Subcutaneous abdominal adipose tissue (tissue), 5 donors: ENCODE data around the gene DCAKD.

Source experiments
- H3K27ac ChIP-seq: one replicate; pipeline ENCODE4 v1.7.0; 2013; ENCODE audit warnings: low read depth, mild to moderate bottlenecking, inconsistent platforms, low read length, moderate library complexity
- H3K27me3 ChIP-seq, 5 donors: one replicate each; pipeline ENCODE4 v1.7.0; 2013; ENCODE audit warnings: low read length in 5 of 5, inconsistent platforms in 1 of 5; ENCODE audit not compliant: control insufficient read depth in 5 of 5, insufficient read depth in 4 of 5
- H3K36me3 ChIP-seq, 5 donors: one replicate each; pipeline ENCODE4 v1.7.0; 2013; ENCODE audit warnings: low read length in 5 of 5; ENCODE audit not compliant: control insufficient read depth in 5 of 5, insufficient read depth in 5 of 5
- H3K4me1 ChIP-seq, 5 donors: one replicate each; pipeline ENCODE4 v1.7.0; 2013; ENCODE audit warnings: low read length in 5 of 5, mild to moderate bottlenecking in 3 of 5, moderate library complexity in 1 of 5; ENCODE audit not compliant: control insufficient read depth in 5 of 5, insufficient read depth in 5 of 5
- H3K4me3 ChIP-seq, 5 donors: one replicate each; pipeline ENCODE4 v1.7.0; 2013; ENCODE audit warnings: low read length in 5 of 5, low read depth in 1 of 5
- H3K9ac ChIP-seq, 5 donors: one replicate each; pipeline ENCODE4 v1.7.0; 2013; ENCODE audit warnings: low read length in 5 of 5, mild to moderate bottlenecking in 4 of 5, moderate library complexity in 3 of 5
- H3K9me3 ChIP-seq, 5 donors: one replicate each; pipeline ENCODE4 v1.7.0; 2013; ENCODE audit warnings: low read length in 5 of 5; ENCODE audit not compliant: control insufficient read depth in 5 of 5
- donor health status: healthy.
- donor health status: healthy.
- donor health status: healthy.
- donor health status: healthy.
- donor health status: healthy.

Gene DCAKD

DNA sequence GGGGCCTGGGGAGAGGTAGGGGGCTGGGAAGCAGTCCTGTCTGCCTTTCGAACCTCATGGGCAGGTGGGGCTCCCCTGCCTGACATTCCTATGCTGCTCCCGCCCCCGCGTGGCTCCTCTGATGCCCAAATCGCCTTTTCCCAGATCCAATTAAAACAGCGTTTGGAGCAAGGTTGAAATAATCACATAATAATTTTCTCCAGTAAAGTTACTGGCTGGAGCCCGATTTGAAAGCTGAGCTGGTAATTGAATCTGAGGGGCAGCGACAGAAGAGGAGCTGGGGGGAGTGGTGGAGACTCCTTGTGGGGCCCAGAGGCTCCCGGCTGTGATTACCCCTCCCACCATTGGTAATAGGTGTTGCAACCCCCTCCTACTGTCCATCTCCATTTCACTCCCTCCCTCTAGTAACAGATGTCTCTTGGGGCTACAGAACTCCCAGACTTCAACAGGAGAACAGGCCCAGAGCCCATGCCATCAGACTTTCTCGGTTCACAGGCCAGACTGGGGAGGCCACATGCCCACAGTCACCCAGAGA, 44.4 kb downstream of the DCAKD start:
- Histone ChIP-seq H3K4me1 (no peaks in the 10 kb centered on the region), H3K36me3 (no peaks in the 10 kb centered on the region), H3K4me3 (no peak overlapping the region), H3K9me3 (no peaks in the 10 kb centered on the region), H3K9ac (no peak overlapping the region), H3K27me3 (peaks cover 0 to 15% (median 7%) of the 10 kb centered on the region in 5 donors), H3K27ac (no peak overlapping the region)

DNA sequence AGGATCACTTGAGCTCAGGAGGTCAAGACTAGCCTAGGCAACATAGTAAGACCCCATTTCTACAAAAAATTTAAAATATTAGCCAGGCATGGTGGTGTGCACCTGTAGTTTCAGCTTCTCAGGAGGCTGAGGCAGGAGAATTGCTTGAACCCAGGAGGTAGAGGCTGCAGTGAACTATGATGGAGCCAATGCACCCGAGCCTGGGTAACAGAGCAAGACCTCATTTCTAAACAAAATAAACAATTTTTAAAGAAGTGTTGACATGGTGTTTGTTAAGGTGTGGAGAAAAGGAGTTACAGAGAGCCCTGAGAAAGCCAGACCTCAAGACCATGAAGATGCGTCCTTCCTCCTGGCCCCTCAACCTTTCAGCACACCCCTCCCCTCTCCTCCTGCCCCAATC, 45.7 kb downstream of the DCAKD start:
- Histone ChIP-seq H3K9me3 (no peaks in the 10 kb centered on the region), H3K4me1 (no peaks in the 10 kb centered on the region), H3K27ac (no peak overlapping the region), H3K9ac (no peak overlapping the region), H3K27me3 (peaks cover 0 to 15% (median 7%) of the 10 kb centered on the region in 5 donors), H3K4me3 (no peak overlapping the region), H3K36me3 (no peaks in the 10 kb centered on the region)

DNA sequence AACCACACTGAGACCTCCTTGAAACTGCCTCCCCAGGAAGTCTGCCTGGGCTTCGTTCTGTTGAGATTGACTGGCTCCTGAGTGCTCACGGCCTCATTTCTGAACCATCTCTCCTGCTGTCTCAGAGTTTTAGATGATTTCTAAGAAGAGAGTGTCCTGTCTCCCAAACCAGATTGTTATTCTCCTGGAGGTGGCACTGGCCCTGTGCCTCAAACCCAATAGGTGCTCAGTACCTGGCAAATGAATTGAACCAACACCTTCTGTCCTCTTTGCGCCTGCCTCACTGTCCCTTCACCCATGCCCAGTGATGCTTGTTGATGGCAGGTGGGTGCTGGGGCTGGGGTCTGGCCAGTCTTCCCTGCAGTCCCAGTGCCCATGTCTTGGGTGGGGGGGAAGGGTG, 47.0 kb downstream of the DCAKD start:
- Histone ChIP-seq H3K27me3 (peaks cover 0 to 14% (median 6%) of the 10 kb centered on the region in 5 donors), H3K4me1 (no peaks in the 10 kb centered on the region), H3K27ac (no peak overlapping the region), H3K9me3 (peaks cover 0 to 4% (median 3%) of the 10 kb centered on the region in 5 donors), H3K36me3 (no peaks in the 10 kb centered on the region), H3K4me3 (no peak overlapping the region), H3K9ac (no peak overlapping the region)

DNA sequence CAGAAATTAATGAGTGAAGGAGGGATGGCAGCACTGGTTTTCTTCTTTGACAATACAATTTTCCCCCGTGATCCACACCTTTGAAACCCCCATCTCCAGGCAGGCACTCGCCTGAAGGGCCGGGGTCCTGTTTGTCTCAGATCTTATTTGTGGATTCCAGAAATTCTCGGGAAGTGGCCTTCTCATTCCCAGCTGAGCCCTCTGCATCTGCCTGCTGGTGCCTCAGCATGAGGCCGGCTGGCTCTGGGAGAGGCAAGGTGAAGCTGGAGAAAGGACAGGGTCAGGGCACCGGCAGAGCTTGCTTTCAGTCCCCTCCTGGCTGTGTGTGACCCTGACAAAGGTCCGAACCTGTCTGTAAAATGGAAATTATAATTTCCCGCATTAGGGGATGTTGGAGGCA, 47.6 kb downstream of the DCAKD start:
- no peak overlapping the region for H3K27ac ChIP-seq
- peaks cover 0 to 12% (median 5%) of the 10 kb centered on the region in 5 donors for H3K27me3 ChIP-seq
- no peak overlapping the region for H3K9ac ChIP-seq
- no peaks in the 10 kb centered on the region for H3K4me1 ChIP-seq
- peaks cover 0 to 6% (median 6%) of the 10 kb centered on the region in 5 donors for H3K9me3 ChIP-seq
- no peak overlapping the region for H3K4me3 ChIP-seq
- no peaks in the 10 kb centered on the region for H3K36me3 ChIP-seq

DNA sequence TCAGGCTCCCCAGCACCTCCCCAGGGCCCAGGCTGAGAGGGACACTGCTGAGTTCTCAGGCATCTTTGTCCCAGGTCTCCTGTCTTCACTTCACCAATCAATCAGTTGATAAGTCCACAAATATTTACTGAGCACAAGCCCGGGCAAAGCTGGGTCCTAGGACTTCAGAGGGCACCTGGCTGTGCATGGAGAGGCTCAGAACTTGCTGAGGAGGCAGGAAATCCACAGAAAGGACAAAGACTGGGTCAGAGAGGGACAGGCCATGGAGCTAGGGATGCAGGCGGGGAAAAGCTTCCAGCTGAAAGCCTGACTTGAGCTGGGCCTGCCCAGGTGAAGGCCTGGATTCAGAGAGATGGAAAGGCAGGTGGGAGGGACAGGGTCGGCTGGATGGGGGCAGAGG, 50.1 kb downstream of the DCAKD start:
- H3K4me3 ChIP-seq: no peak overlapping the region
- no peak overlapping the region for H3K27ac ChIP-seq
- H3K4me1 ChIP-seq: no peaks in the 10 kb centered on the region
- H3K9me3 ChIP-seq: peaks cover 0 to 6% (median 6%) of the 10 kb centered on the region in 5 donors
- H3K36me3 ChIP-seq: no peaks in the 10 kb centered on the region
- peaks cover 5 to 23% (median 11%) of the 10 kb centered on the region in 5 donors for H3K27me3 ChIP-seq
- H3K9ac ChIP-seq: no peak overlapping the region

DNA sequence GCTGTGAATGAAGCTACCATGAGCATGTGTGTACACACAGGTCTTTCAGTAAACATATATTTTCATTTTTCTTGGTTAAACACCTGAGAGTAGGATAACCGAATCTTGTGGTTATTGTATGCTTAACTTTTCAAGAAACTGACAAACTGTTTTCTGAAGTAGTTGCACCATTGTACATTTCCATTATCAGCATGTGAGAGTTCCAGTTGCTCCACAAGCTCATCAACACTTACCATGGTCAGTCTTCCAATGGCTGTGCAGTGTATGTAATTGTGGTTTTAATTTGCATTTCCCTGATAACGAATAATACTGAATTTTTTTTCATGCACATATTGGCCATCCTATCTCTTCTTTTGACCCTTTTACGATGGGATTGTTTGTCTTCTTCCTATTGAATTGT, 52.0 kb downstream of the DCAKD start:
- Histone ChIP-seq H3K36me3 (no peaks in the 10 kb centered on the region), H3K9me3 (peaks cover 0 to 6% (median 6%) of the 10 kb centered on the region in 5 donors), H3K9ac (no peak overlapping the region), H3K4me1 (no peaks in the 10 kb centered on the region), H3K27me3 (peaks cover 0 to 26% (median 18%) of the 10 kb centered on the region in 5 donors), H3K27ac (no peak overlapping the region), H3K4me3 (no peak overlapping the region)

DNA sequence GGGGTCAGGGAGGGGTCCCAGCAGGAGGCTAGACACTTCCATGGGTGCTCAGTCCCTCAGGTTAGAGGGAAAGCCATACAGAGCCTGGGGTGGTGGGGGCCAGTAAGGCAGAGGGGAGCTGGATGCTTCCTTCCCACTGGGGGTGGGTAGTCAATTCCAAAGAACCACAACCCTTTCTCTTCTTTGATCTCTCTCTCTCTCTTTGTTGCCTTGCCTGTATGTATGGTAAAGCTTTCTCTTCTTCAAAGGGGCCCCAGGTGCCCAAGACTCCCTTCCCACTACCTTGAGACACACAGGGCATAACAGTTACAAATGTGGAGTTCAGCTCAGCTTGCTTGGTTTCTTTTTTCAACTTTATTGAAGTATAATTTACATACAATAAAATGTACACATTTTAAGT, 52.8 kb downstream of the DCAKD start:
- Histone ChIP-seq H3K9me3 (peaks cover 0 to 6% (median 6%) of the 10 kb centered on the region in 5 donors), H3K27ac (no peak overlapping the region), H3K36me3 (no peaks in the 10 kb centered on the region), H3K4me1 (no peaks in the 10 kb centered on the region), H3K4me3 (no peak overlapping the region), H3K9ac (no peak overlapping the region), H3K27me3 (peaks cover 0 to 24% (median 19%) of the 10 kb centered on the region in 5 donors)

DNA sequence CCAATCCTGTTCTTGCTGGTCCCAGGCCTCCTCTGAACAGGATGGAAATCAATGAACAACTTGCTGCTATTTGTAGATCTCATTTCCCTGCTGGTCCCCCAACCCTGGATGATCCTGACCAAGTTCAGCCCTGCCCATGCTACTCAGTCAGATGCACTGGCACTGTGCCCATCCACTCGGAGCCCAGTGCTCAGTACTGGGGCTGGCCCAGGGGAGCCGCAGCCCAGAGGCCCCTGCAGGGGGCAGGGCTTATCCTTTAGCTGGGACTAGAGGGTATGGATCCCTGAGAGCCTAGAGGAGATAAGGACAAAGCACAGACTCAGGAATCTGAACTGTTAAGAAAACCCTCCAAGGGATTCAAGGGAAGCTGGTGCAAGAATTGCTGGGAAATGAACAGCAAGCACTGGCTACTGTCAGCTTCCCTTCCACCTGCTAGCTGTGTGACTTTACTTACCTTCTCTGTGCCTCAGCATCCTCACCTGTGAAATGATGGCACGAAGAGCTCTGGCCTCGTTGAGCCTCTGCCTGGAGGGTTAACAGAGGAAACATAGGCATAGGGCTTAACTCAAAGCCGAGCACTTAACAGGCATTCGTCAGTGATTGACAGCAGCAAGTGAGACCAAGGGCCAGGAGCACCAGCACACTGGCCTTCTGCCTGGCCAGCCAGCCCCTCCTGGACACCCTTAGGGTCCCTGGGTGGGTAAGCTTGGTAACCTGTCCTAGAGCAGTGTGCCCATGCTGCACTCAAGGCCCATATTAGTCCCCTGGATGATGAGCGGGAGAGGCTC, 53.5 kb downstream of the DCAKD start:
- H3K36me3 ChIP-seq: no peaks in the 10 kb centered on the region
- H3K4me1 ChIP-seq: no peaks in the 10 kb centered on the region
- H3K27ac ChIP-seq: no peak overlapping the region
- no peak overlapping the region for H3K4me3 ChIP-seq
- no peak overlapping the region for H3K9ac ChIP-seq
- peaks cover 0 to 24% (median 21%) of the 10 kb centered on the region in 5 donors for H3K27me3 ChIP-seq
- H3K9me3 ChIP-seq: peaks cover 0 to 6% (median 6%) of the 10 kb centered on the region in 5 donors

DNA sequence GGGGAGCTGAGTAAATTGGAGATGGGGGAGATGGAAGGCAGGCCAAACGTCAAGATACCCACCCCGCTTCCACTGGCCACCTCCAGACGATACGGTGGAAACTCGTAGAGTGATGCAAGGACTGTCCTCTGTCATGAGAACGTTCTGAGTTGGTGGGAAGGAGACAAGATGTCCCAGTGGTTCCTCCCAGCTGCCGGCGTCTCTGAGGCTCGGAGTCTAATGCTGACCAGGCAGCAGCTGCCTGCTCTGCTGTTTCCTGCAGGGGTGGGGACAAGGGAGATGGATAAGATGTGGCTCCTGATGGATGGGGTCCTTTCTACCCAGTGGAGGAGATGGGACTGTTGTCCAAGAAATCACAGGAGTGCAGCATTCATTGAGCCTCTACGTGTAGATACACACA, 55.1 kb downstream of the DCAKD start:
- no peak overlapping the region for H3K9ac ChIP-seq

DNA sequence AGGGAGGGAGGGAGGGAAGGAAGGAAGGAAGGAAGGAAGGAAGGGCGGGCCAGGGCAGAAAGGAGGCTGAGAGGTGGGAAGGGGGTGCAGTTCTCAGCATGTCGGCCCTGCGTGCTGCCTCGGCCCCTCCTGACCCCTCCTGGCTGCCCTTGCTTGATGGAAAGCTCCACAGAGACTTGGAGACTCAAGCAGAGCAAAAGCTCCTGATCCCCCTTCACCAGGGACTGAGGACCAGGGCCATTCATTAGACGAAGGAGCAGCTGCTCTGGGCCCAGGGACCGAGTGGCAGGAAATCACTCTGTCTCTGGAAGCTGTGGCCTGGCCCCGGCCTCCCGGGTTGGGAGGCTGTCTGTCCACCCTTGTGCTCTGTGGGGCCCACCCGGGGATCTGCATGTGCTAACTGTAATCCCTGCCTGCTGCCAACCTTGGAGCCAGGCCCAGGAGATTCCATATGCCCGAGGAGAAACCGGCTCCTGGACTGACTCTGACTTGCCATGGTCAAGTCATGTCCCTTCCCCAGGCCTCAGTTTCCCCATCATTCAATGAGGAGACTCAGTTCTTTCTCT, 55.9 kb downstream of the DCAKD start:
- Histone ChIP-seq H3K36me3 (no peaks in the 10 kb centered on the region), H3K4me1 (no peaks in the 10 kb centered on the region), H3K4me3 (no peak overlapping the region), H3K27ac (no peak overlapping the region), H3K9ac (no peak overlapping the region), H3K27me3 (peaks cover 0 to 31% (median 22%) of the 10 kb centered on the region in 5 donors), H3K9me3 (peaks cover 0 to 6% (median 6%) of the 10 kb centered on the region in 5 donors)

More for the DNA sequence above, 55.1 kb downstream of the DCAKD start:
- Histone ChIP-seq H3K36me3 (no peaks in the 10 kb centered on the region), H3K27me3 (peaks cover 0 to 30% (median 21%) of the 10 kb centered on the region in 5 donors), H3K9me3 (peaks cover 0 to 6% (median 6%) of the 10 kb centered on the region in 5 donors), H3K4me3 (no peak overlapping the region), H3K4me1 (no peaks in the 10 kb centered on the region), H3K27ac (no peak overlapping the region)
